Eye (tissue), 1 donor: ENCODE data around the gene CCDC92B.
"Not testable (repeated sequence)": the region's sequence is repeated elsewhere in the genome, so short reads cannot be mapped to it uniquely, and the experiment has no call there.

Experiments used
- DNase-seq: peaks from one replicate; pipeline ENCODE4 v3.0.0-alpha.2; 2015

The CCDC92B gene

DNA sequence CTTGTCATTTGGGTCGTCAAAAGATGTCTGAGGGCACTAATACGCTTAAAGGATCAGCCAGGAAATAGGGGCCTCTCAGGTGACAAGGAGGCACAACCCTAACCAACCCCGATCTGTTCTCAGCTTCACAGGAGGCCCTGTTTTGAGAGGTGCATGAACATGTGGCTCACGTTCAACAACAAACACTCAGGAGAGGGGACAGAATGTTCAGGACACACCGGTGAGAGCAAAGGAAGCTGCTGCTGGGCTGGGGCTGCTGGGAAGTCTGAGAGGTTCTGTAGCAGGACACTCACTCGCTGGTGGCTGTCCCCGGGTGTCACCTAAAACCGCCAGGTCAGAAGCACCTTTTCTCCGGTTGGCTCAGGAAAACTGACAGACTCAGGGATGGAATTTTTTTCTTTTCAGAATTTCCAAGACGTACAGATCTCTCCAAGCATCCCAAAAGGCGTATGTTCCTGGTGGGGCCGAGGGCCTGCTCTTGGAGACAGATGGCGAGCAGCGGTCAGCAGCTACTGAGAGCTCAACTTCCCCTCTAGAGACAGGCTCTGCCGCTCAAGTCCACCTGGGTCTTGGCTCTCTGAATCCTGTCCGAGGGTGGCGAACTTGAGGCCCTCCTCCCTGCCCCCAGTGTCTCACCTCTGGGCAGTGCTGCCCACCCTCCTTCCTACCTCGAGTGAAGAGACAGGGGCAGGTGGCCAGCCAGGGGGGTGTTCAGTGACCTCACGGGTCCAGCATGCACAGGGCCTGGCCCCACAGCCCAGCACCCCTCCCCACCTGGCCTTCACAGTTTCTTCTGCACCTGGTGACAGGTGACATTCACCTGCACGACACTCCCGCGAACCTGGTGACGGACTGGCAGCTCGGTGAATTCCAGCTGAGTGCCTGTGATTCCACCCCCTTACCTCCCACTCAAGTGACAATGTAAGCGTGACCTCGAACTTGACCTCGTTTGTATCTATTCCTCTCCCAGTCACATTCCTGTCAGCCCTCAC, 60.8 kb downstream of the CCDC92B start:
- DNase-seq, result peak; percentile 32

- no peak for DNase-seq
Measured at GRCh38 chr17:2687074-2687418, 62.4 kb downstream of the CCDC92B start.

- no peak for DNase-seq
Measured at GRCh38 chr17:2685696-2686095, 63.8 kb downstream of the CCDC92B start.

DNA sequence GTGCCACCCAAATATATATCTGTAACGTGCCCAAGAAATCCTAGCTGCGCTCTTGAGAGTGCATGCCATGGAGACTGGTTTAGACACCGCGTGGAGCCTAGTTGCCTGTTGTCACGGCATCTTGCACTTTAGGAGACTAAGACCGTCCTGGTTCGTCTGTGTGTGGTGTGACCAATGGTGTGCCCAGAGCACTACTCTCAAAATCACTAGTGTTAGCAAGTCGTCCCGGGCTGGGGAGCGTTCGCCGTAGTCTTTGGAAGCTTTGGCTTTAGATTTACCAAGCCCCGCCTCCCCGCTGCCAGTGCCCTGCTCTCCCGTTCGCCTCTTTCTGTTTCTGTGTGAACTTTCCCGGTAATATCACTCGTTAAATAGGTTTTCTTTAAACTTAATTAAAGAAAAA, 64.9 kb downstream of the CCDC92B start:
- no peak for DNase-seq

GRCh38 chr17:2683912-2684311, 65.5 kb downstream of the CCDC92B start:
- DNase-seq, result no peak

- no peak for DNase-seq
Measured at GRCh38 chr17:2682176-2682938, 67.1 kb downstream of the CCDC92B start.

GRCh38 chr17:2681650-2682049, 67.8 kb downstream of the CCDC92B start:
- no peak for DNase-seq

GRCh38 chr17:2680961-2681360, 68.5 kb downstream of the CCDC92B start:
- DNase-seq, result no peak

GRCh38 chr17:2679247-2679646, 70.2 kb downstream of the CCDC92B start:
- DNase-seq, result not testable (repeated sequence)
